ENCODE measurements around the gene MVP.
"Not testable (repeated sequence)": the region's sequence is repeated elsewhere in the genome, so short reads cannot be mapped to it uniquely, and the experiment has no call there.

MVP gene

DNA sequence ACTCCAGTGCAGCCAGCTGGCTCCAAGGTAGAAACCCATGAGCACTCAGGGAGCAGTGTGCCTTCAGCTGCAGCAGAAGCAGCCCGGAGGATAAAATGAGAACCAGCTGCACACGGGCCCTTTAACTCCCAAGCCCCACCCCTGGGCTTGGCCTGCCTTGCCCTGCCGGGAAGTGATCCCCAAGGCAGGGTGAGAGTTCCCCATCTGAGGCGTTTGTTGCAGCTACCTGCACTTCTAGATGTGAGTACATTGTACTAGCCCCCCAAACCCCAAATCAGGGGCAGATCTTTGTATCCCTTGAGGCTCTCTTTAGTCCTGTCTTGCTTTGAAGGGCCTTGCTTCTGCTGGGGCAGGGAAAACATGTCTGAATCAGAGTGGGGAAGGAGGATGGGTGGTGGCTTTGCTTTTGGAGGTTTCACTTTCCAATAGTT, at the start of gene MVP:
Gene MVP (plus strand): TSS at position 192 of the 431 bp plus-strand sequence. CDS start 10,088 bp downstream, outside the sequence.
- peak; percentile 80 for DNase-seq (ENCODE audit: low spot score)
- CTCF ChIA-PET, result interaction anchor here (1.2 kb wide), 1 partner anchor 12 kb away, joined by 3 read pairs; no protein-coding TSS in a partner anchor
- POLR2A ChIA-PET (ENCODE audit: low non-redundant PET), result no interaction called here
- peak within 1 kb of the TSS; percentile 99 for H3K27ac ChIP-seq
- TF ChIP-seq CTCF (conservative IDR thresholded peaks at IDR 0.05; ENCODE audit: low read depth), result no peak

DNA sequence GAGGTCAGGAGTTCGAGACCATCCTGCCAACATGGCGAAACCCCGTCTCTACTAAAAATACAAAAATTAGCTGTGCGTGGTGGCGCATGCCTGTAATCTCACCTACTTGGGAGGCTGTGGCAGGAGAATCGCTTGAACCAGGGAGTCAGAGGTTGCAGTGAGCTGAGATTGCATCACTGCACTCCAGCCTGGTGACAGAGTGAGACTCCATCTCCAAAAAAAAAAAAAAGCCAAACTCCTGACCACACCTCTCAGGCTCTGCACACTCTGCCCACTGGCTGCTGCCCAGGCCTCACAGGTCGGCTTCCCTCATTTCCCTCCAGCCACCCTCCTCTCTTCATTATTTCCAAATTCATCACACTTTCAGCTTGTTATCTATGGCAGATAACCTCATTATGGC, 47.9 kb upstream of the MVP start:
- CTCF ChIA-PET; DNase-seq (ENCODE audit: low spot score); H3K27ac ChIP-seq; POLR2A ChIA-PET (ENCODE audit: low non-redundant PET): not testable (repeated sequence)

DNA sequence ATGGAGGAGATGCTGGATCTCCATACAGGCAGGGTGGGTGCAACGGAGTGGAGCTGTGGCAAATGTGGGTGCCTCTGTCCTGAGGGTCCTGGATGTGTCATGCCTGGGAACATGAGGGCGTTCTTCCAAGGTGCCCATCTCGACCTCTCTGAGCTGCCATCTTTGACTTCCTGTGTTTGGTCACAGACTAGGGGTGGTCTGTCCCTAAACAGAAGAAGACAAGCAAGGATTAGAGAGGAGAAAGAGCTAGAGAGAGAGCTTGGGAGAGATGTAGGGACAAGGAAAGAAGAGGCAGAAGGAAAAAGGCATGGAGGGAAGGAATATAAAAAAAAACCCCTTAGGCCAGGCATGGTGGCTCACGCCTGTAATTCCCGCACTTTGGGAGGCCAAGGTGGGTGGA, 45.5 kb upstream of the MVP start:
- ChIA-PET POLR2A (ENCODE audit: low non-redundant PET) (no interaction called here), CTCF (no interaction called here)
- no peak for TF ChIP-seq CTCF (conservative IDR thresholded peaks at IDR 0.05; ENCODE audit: low read depth)
- no peak for DNase-seq (ENCODE audit: low spot score)
- no peak overlapping the region for H3K27ac ChIP-seq

- peak overlapping the region; percentile 18; the same call in 1 of the 2 replicates for H3K27ac ChIP-seq
- DNase-seq (ENCODE audit: low spot score), result peak; percentile 81
- CTCF ChIA-PET, result no interaction called here
- no peak for TF ChIP-seq CTCF (conservative IDR thresholded peaks at IDR 0.05; ENCODE audit: low read depth)
- POLR2A ChIA-PET (ENCODE audit: low non-redundant PET), result no interaction called here
Measured at GRCh38 chr16:29775742-29776408, 44.4 kb upstream of the MVP start.

DNA sequence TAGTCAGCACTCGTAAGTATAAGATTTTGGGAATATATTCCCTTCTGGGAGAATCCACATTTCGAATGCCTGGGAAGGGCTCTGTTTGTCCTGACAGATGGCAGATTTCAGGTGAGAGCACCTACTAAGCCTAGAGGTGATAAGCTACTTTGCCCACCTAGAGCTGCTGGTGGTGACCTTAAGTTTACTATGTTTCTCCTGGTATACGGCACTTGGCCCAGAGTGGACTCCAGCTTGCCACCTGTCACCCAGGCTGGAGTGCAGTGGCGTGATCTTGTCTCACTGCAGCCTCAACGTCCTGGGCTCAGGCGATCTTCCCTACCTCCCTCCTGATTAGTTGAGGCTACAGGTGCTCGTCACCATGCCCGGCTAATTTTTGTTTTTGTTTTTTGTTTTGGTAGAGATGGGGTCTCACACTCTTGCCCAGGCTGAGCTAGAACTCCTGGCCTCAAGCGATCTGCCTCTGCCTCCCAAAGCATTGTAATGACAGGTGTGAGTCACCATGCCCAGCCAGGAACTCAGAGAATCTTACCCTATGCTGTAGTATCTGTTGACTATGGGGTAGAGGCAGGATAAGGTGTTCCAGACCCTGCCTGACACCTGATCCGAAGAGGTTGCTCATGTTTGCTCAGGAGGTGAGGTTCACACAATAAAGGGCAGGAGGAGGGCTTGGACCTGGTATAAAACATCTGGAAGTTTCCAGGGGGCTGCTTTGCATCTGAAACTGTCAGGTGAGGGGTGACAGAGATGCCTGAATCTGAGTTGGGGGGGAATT, 42.5 kb upstream of the MVP start, which contains the start of gene ZG16:
Gene ZG16 (plus strand): TSS at position 681 of the 775 bp plus-strand sequence. CDS start 1,011 bp downstream, outside the sequence.
- ChIA-PET POLR2A (ENCODE audit: low non-redundant PET) (no interaction called here), CTCF (no interaction called here)
- DNase-seq (ENCODE audit: low spot score), result no peak
- no peak within 1 kb of the TSS for H3K27ac ChIP-seq
- TF ChIP-seq CTCF (conservative IDR thresholded peaks at IDR 0.05; ENCODE audit: low read depth), result no peak

GRCh38 chr16:29779474-29779873, 40.8 kb upstream of the MVP start:
- no peak overlapping the region for H3K27ac ChIP-seq
- POLR2A ChIA-PET (ENCODE audit: low non-redundant PET), result no interaction called here
- CTCF ChIA-PET, result no interaction called here
- DNase-seq (ENCODE audit: low spot score), result peak; percentile 52
- TF ChIP-seq CTCF (conservative IDR thresholded peaks at IDR 0.05; ENCODE audit: low read depth), result no peak

- CTCF ChIA-PET; H3K27ac ChIP-seq; DNase-seq (ENCODE audit: low spot score); POLR2A ChIA-PET (ENCODE audit: low non-redundant PET): not testable (repeated sequence)
Measured at GRCh38 chr16:29783094-29783953, 36.9 kb upstream of the MVP start.
